SJCRH30 (cell line): ENCODE measurements around the gene CCND1. TPM values are rescaled to one million over a fixed set of nuclear protein-coding genes. Genes with fewer than 3 reads are reported as not detected.

Experiments used
- DNase-seq, 2 experiments: peaks; one replicate each; pipeline ENCODE4 v3.0.0-alpha.2; 2015 to 2020
- H3K27ac ChIP-seq: fragments of 250-450 bp; sonication (Bioruptor Pico); 2 replicates; pipeline ENCODE4 v1.5.1; 2020; ENCODE audit warnings: mild to moderate bottlenecking, moderate library complexity
- H3K27me3 ChIP-seq: fragments of 250-450 bp; sonication (Bioruptor Pico); 2 replicates; pipeline ENCODE4 v1.5.1; 2020; ENCODE audit warnings: mild to moderate bottlenecking, moderate library complexity
- H3K36me3 ChIP-seq: fragments of 250-450 bp; sonication (Bioruptor Pico); 2 replicates; pipeline ENCODE4 v1.5.1; 2020; ENCODE audit warnings: mild to moderate bottlenecking, moderate library complexity
- H3K4me1 ChIP-seq: fragments of 250-450 bp; sonication (Bioruptor Pico); 2 replicates; pipeline ENCODE4 v1.5.1; 2020; ENCODE audit warnings: mild to moderate bottlenecking, moderate library complexity
- H3K4me3 ChIP-seq: fragments of 250-450 bp; sonication (Bioruptor Pico); 2 replicates; pipeline ENCODE4 v1.5.1; 2020; ENCODE audit warnings: mild to moderate bottlenecking, moderate library complexity
- H3K9me3 ChIP-seq: fragments of 250-450 bp; sonication (Bioruptor Pico); replicated peaks from 2 replicates; pipeline ENCODE4 v1.5.1; 2020; ENCODE audit warnings: mild to moderate bottlenecking, moderate library complexity
- total RNA-seq: library from RNA; depleted of rRNA; stranded (reverse); fragments of >200 nt; shearing (Covaris generic); gene quantifications from 2 replicates; pipeline ENCODE4 v1.2.3, GENCODE V29; 2014

CCND1 gene
- total RNA-seq, 1 experiment from 2014 or later: 81.9 TPM

DNA sequence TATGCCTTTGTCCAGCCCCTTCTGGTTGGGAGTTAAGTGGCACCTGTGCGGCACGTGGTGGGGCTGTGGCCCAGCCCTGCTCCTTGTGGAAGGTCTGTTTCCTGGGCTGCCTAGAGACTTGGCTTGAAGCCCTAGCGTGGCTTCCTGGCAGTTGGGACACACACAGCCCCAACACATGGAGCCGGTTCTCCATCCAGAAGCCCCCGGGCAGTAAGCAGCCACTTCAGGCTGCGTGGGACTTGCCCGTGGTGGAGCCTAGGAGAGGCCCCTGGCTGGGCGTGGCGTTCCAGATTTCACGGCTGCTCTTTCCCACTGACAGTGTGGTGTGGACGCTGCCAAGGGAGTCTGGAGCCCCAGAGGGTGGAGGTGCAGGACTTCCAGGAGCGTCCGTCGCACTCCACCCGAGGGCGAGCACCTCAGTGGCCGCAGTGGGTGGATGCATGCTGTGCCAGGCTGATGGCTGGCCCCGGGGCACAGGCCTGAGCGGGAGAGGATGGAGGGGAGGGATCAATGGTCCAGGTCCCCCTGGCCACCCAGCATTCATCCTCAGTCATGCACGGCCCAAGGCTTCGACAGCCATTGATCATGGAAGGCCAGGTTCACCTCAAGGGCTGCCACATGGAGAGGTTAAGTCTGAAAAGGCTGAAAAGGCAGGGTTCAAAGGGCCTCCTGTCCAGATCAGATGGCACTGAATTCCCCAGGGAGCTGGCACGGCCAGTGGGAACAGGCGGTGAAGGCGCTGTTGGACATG, 9.3 kb downstream of the CCND1 start:
- H3K9me3 ChIP-seq: no peaks in the 10 kb centered on the region
- no peak overlapping the region for H3K27ac ChIP-seq
- DNase-seq: no peak
- H3K27me3 ChIP-seq: no peaks in the 10 kb centered on the region
- H3K4me3 ChIP-seq: no peak overlapping the region
- no peaks in the 10 kb centered on the region; the same call in 1 of the 2 replicates for H3K4me1 ChIP-seq
- H3K36me3 ChIP-seq: peaks cover 57% of the 10 kb centered on the region

GRCh38 chr11:69650832-69651344, 9.9 kb downstream of the CCND1 start:
- no peak overlapping the region for H3K4me3 ChIP-seq
- no peaks in the 10 kb centered on the region for H3K27me3 ChIP-seq
- no peak overlapping the region for H3K27ac ChIP-seq
- H3K4me1 ChIP-seq: no peaks in the 10 kb centered on the region; the same call in 1 of the 2 replicates
- no peak for DNase-seq
- no peaks in the 10 kb centered on the region for H3K9me3 ChIP-seq
- peaks cover 54% of the 10 kb centered on the region for H3K36me3 ChIP-seq

DNA sequence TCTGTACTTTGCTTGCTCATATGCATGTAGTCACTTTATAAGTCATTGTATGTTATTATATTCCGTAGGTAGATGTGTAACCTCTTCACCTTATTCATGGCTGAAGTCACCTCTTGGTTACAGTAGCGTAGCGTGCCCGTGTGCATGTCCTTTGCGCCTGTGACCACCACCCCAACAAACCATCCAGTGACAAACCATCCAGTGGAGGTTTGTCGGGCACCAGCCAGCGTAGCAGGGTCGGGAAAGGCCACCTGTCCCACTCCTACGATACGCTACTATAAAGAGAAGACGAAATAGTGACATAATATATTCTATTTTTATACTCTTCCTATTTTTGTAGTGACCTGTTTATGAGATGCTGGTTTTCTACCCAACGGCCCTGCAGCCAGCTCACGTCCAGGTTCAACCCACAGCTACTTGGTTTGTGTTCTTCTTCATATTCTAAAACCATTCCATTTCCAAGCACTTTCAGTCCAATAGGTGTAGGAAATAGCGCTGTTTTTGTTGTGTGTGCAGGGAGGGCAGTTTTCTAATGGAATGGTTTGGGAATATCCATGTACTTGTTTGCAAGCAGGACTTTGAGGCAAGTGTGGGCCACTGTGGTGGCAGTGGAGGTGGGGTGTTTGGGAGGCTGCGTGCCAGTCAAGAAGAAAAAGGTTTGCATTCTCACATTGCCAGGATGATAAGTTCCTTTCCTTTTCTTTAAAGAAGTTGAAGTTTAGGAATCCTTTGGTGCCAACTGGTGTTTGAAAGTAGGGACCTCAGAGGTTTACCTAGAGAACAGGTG, 11.1 kb downstream of the CCND1 start:
- Histone ChIP-seq H3K27me3 (no peaks in the 10 kb centered on the region), H3K4me1 (no peaks in the 10 kb centered on the region), H3K9me3 (no peaks in the 10 kb centered on the region), H3K27ac (no peak overlapping the region), H3K4me3 (no peak overlapping the region), H3K36me3 (peaks cover 50% of the 10 kb centered on the region)
- DNase-seq: no peak

- H3K27ac ChIP-seq: no peak overlapping the region
- no peaks in the 10 kb centered on the region for H3K27me3 ChIP-seq
- no peaks in the 10 kb centered on the region for H3K9me3 ChIP-seq
- peaks cover 5% of the 10 kb centered on the region for H3K4me1 ChIP-seq
- no peak for DNase-seq
- H3K4me3 ChIP-seq: no peak overlapping the region
- peaks cover 43% of the 10 kb centered on the region for H3K36me3 ChIP-seq
Measured at GRCh38 chr11:69652999-69653398, 12.0 kb downstream of the CCND1 start.

DNA sequence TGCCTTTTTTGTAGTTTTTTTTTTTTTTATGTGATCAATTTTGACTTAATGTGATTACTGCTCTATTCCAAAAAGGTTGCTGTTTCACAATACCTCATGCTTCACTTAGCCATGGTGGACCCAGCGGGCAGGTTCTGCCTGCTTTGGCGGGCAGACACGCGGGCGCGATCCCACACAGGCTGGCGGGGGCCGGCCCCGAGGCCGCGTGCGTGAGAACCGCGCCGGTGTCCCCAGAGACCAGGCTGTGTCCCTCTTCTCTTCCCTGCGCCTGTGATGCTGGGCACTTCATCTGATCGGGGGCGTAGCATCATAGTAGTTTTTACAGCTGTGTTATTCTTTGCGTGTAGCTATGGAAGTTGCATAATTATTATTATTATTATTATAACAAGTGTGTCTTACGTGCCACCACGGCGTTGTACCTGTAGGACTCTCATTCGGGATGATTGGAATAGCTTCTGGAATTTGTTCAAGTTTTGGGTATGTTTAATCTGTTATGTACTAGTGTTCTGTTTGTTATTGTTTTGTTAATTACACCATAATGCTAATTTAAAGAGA, 12.5 kb downstream of the CCND1 start:
- H3K27ac ChIP-seq: no peak overlapping the region
- no peaks in the 10 kb centered on the region for H3K9me3 ChIP-seq
- no peak for DNase-seq
- H3K4me3 ChIP-seq: no peak overlapping the region
- H3K27me3 ChIP-seq: no peaks in the 10 kb centered on the region
- peaks cover 38% of the 10 kb centered on the region for H3K36me3 ChIP-seq
- H3K4me1 ChIP-seq: peaks cover 10% of the 10 kb centered on the region

DNA sequence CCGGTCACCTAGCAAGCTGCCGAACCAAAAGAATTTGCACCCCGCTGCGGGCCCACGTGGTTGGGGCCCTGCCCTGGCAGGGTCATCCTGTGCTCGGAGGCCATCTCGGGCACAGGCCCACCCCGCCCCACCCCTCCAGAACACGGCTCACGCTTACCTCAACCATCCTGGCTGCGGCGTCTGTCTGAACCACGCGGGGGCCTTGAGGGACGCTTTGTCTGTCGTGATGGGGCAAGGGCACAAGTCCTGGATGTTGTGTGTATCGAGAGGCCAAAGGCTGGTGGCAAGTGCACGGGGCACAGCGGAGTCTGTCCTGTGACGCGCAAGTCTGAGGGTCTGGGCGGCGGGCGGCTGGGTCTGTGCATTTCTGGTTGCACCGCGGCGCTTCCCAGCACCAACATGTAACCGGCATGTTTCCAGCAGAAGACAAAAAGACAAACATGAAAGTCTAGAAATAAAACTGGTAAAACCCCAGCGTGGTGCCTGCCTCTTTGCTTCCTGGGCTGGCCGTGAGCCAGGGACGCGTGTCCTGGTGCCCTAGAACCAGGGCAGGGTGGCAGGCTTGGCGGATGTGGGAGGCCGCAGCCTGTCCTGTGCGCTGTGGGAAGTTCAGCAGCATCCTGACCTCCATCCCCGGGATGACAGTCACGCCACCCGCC, 13.2 kb downstream of the CCND1 start:
- no peak overlapping the region for H3K27ac ChIP-seq
- H3K27me3 ChIP-seq: no peaks in the 10 kb centered on the region
- H3K4me3 ChIP-seq: no peak overlapping the region
- DNase-seq: no peak
- no peaks in the 10 kb centered on the region for H3K9me3 ChIP-seq
- peaks cover 16% of the 10 kb centered on the region for H3K4me1 ChIP-seq
- H3K36me3 ChIP-seq: peaks cover 31% of the 10 kb centered on the region

- peaks cover 24% of the 10 kb centered on the region for H3K36me3 ChIP-seq
- no peak overlapping the region for H3K4me3 ChIP-seq
- no peaks in the 10 kb centered on the region for H3K9me3 ChIP-seq
- no peak for DNase-seq
- peaks cover 16% of the 10 kb centered on the region for H3K4me1 ChIP-seq
- no peak overlapping the region for H3K27ac ChIP-seq
- no peaks in the 10 kb centered on the region for H3K27me3 ChIP-seq
Measured at GRCh38 chr11:69654660-69655478, 13.9 kb downstream of the CCND1 start.

- no peak overlapping the region for H3K27ac ChIP-seq
Measured at GRCh38 chr11:69655479-69656428, 14.8 kb downstream of the CCND1 start.

DNA sequence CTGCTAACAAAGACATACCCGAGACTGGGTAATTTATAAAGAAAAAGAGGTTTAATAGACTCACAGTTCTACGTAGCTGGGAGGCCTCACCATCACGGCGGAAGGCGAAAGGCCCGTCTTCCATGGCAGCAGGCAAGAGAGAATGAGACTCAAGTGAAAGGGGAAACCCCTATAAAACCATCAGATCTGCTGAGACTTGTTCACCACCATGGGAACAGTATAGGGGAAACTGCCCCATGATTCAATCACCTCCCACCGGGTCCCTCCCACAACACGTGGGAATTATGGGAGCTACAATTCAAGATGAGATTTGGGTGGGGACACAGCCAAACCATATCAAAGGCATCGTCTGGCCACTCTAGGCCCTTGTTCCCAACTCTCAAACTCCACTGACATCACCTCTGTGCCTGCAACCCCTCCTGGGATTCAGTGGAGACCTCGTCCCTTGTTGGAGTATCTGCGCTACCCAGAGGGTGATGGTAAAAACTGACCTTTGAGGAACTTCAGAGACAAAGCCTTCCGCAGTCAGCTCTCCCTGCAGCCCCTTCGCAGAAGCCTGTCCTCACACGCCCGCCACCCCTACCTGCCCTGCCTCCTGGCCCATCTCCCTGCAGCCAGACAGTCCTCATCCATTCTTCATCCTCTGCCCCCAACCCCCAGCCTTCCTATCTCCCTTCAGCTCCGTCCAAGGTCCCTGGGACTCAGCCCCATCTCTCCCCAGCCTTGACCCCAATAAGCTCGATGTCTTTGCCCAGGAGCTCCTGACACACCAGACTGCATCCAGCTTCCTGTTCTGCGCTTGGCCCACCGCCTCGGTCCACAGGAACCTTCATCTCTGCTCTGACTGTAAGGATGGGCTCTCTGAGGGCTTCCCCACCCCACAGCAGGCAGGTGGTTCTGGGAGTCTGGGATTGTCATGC, 15.8 kb downstream of the CCND1 start:
- Histone ChIP-seq H3K36me3 (peaks cover 11% of the 10 kb centered on the region; the same call in 1 of the 2 replicates), H3K27me3 (no peaks in the 10 kb centered on the region), H3K9me3 (no peaks in the 10 kb centered on the region), H3K27ac (no peak overlapping the region), H3K4me1 (peaks cover 16% of the 10 kb centered on the region), H3K4me3 (no peak overlapping the region)
- DNase-seq: no peak

More at GRCh38 chr11:69655479-69656428, 14.8 kb downstream of the CCND1 start:
- Histone ChIP-seq H3K9me3 (no peaks in the 10 kb centered on the region), H3K36me3 (peaks cover 17% of the 10 kb centered on the region; the same call in 1 of the 2 replicates), H3K27me3 (no peaks in the 10 kb centered on the region), H3K4me1 (peaks cover 16% of the 10 kb centered on the region), H3K4me3 (no peak overlapping the region)
- DNase-seq: no peak

DNA sequence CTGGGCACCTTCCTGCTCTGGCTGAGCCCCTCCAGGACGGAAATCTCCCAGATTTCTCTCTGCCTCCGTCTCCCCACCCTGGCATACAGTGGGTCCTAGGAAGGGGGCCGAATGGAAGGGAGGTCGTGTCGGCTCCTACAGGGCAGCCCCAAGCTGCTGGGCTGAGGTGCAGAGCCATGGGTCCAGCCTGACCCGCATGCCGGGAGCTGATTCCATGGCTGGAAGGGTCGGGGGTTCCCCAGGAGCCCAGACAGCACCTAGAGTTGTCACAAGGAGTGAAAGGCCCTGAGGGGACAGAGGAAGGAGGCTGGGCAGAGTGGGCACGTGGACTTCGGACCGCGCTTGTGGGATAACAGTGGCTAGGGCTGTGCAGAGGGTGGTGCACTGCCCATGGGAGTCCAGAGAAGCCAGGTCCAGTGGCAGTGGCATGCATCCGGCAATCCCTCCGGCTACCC, 16.5 kb downstream of the CCND1 start:
- H3K27ac ChIP-seq: peak overlapping the region; percentile 64; the same call in 1 of the 2 replicates
- no peak for DNase-seq
- H3K4me1 ChIP-seq: peaks cover 16% of the 10 kb centered on the region
- H3K36me3 ChIP-seq: peaks cover 4% of the 10 kb centered on the region; the same call in 1 of the 2 replicates
- H3K4me3 ChIP-seq: no peak overlapping the region
- H3K27me3 ChIP-seq: no peaks in the 10 kb centered on the region
- H3K9me3 ChIP-seq: no peaks in the 10 kb centered on the region

DNA sequence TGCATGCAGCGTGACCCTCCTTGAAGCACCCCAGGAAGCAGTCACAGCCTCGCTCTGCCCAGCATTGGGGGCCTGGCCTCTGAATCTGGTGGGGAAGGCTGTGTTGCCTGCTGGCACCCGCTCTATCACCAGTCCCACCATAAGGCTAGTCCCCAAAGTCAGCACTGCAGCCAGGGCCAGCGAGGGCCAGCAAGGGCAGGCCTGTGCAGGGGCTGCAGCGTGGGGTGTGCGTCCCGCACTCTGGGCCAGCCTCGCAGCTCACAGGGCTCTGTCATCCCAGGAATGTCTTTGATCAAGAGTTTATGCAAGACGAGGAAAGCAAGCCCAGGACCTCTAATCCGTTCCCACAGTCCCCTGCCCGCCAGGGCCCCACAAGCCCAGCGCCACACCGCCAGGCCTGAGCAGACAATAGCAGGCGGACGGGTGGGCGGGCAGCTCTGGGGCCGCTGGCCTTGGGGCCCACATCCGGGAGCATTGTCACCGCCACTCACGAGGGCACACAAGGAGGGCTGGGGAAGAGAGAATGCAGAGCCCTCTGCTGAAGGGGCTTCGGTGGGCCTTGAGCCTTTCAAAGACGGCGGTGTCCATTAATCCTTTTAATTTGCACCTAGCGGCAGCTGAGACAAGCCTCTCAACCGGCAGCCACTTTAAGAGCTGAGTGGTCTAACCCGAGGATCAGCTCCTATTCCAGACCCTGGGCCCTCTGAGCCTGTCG, 17.1 kb downstream of the CCND1 start:
- Histone ChIP-seq H3K4me1 (peaks cover 16% of the 10 kb centered on the region), H3K36me3 (no peaks in the 10 kb centered on the region), H3K9me3 (no peaks in the 10 kb centered on the region), H3K27me3 (no peaks in the 10 kb centered on the region), H3K27ac (peak overlapping the region; percentile 64), H3K4me3 (peak overlapping the region; percentile 8; the same call in 1 of the 2 replicates)
- peak; percentile 72 to 76 for DNase-seq
